ENCODE data around the gene CLEC2B.

The CLEC2B gene

GRCh38 chr12:9851050-9851449, 18.1 kb downstream of the CLEC2B start:
- H3K4me2 ChIP-seq (ENCODE audit: low read depth, low read length, poor library complexity, severe bottlenecking): no peak overlapping the region
- H3K9me3 ChIP-seq (ENCODE audit: insufficient read depth, low read length): no peaks in the 10 kb centered on the region
- no peaks in the 10 kb centered on the region for H3K9me2 ChIP-seq (replicated peaks; ENCODE audit: insufficient read depth, low read length)
- H3K27ac ChIP-seq (ENCODE audit: low read depth, low read length): no peak overlapping the region
- H3K27me3 ChIP-seq (ENCODE audit: low read length): no peaks in the 10 kb centered on the region
- no peak overlapping the region for H2AFZ ChIP-seq (ENCODE audit: low read depth, low read length, severe bottlenecking)
- TF ChIP-seq EZH2phosphoT487 (conservative IDR thresholded peaks at IDR 0.05; ENCODE audit: low read length) (no peak), CTCF (IDR thresholded peaks at IDR 0.05; ENCODE audit: insufficient read depth, low read length, poor library complexity, severe bottlenecking) (no peak)
- H3K36me3 ChIP-seq (ENCODE audit: low read length): no peaks in the 10 kb centered on the region
- no peak overlapping the region for H3K9ac ChIP-seq (ENCODE audit: low read length)
- H3K79me2 ChIP-seq (ENCODE audit: insufficient read depth, low read length): no peaks in the 10 kb centered on the region
- H4K20me1 ChIP-seq (ENCODE audit: low read depth, low read length): no peaks in the 10 kb centered on the region
- H3F3A ChIP-seq (ENCODE audit: insufficient read depth): no peaks in the 10 kb centered on the region
- H3K4me3 ChIP-seq (ENCODE audit: insufficient read depth, low read length, poor library complexity, severe bottlenecking): no peak overlapping the region

GRCh38 chr12:9848899-9849298, 20.3 kb downstream of the CLEC2B start:
- Histone ChIP-seq H3K4me3 (ENCODE audit: insufficient read depth, low read length, poor library complexity, severe bottlenecking) (no peak overlapping the region), H3K36me3 (ENCODE audit: low read length) (no peaks in the 10 kb centered on the region), H3F3A (ENCODE audit: insufficient read depth) (no peaks in the 10 kb centered on the region), H3K9ac (ENCODE audit: low read length) (no peak overlapping the region), H3K4me2 (ENCODE audit: low read depth, low read length, poor library complexity, severe bottlenecking) (no peak overlapping the region), H3K27me3 (ENCODE audit: low read length) (no peaks in the 10 kb centered on the region), H3K27ac (ENCODE audit: low read depth, low read length) (no peak overlapping the region), H2AFZ (ENCODE audit: low read depth, low read length, severe bottlenecking) (no peak overlapping the region), H3K79me2 (ENCODE audit: insufficient read depth, low read length) (no peaks in the 10 kb centered on the region), H4K20me1 (ENCODE audit: low read depth, low read length) (no peaks in the 10 kb centered on the region), H3K9me2 (replicated peaks; ENCODE audit: insufficient read depth, low read length) (no peaks in the 10 kb centered on the region), H3K9me3 (ENCODE audit: insufficient read depth, low read length) (no peaks in the 10 kb centered on the region)
- TF ChIP-seq CTCF (IDR thresholded peaks at IDR 0.05; ENCODE audit: insufficient read depth, low read length, poor library complexity, severe bottlenecking) (no peak), EZH2phosphoT487 (conservative IDR thresholded peaks at IDR 0.05; ENCODE audit: low read length) (no peak)

- Histone ChIP-seq H3K27ac (ENCODE audit: low read depth, low read length) (no peak overlapping the region), H3K79me2 (ENCODE audit: insufficient read depth, low read length) (no peaks in the 10 kb centered on the region), H3K27me3 (ENCODE audit: low read length) (no peaks in the 10 kb centered on the region), H3K4me3 (ENCODE audit: insufficient read depth, low read length, poor library complexity, severe bottlenecking) (no peak overlapping the region), H2AFZ (ENCODE audit: low read depth, low read length, severe bottlenecking) (no peak overlapping the region), H3K36me3 (ENCODE audit: low read length) (no peaks in the 10 kb centered on the region), H4K20me1 (ENCODE audit: low read depth, low read length) (no peaks in the 10 kb centered on the region), H3K9me2 (replicated peaks; ENCODE audit: insufficient read depth, low read length) (no peaks in the 10 kb centered on the region), H3F3A (ENCODE audit: insufficient read depth) (no peaks in the 10 kb centered on the region), H3K4me2 (ENCODE audit: low read depth, low read length, poor library complexity, severe bottlenecking) (no peak overlapping the region), H3K9me3 (ENCODE audit: insufficient read depth, low read length) (no peaks in the 10 kb centered on the region), H3K9ac (ENCODE audit: low read length) (no peak overlapping the region)
- no peak for TF ChIP-seq EZH2phosphoT487 (conservative IDR thresholded peaks at IDR 0.05; ENCODE audit: low read length)
Observed at GRCh38 chr12:9843407-9843806, 25.7 kb downstream of the CLEC2B start.

- H3K27ac ChIP-seq (ENCODE audit: low read depth, low read length): no peak overlapping the region
- no peaks in the 10 kb centered on the region for H3K9me2 ChIP-seq (replicated peaks; ENCODE audit: insufficient read depth, low read length)
- no peak overlapping the region for H3K9ac ChIP-seq (ENCODE audit: low read length)
- H4K20me1 ChIP-seq (ENCODE audit: low read depth, low read length): no peaks in the 10 kb centered on the region
- H3K9me3 ChIP-seq (ENCODE audit: insufficient read depth, low read length): no peaks in the 10 kb centered on the region
- H3F3A ChIP-seq (ENCODE audit: insufficient read depth): no peaks in the 10 kb centered on the region
- no peaks in the 10 kb centered on the region for H3K27me3 ChIP-seq (ENCODE audit: low read length)
- H3K36me3 ChIP-seq (ENCODE audit: low read length): no peaks in the 10 kb centered on the region
- H2AFZ ChIP-seq (ENCODE audit: low read depth, low read length, severe bottlenecking): no peak overlapping the region
- H3K4me2 ChIP-seq (ENCODE audit: low read depth, low read length, poor library complexity, severe bottlenecking): no peak overlapping the region
- no peak overlapping the region for H3K4me3 ChIP-seq (ENCODE audit: insufficient read depth, low read length, poor library complexity, severe bottlenecking)
- no peaks in the 10 kb centered on the region for H3K79me2 ChIP-seq (ENCODE audit: insufficient read depth, low read length)
- TF ChIP-seq CTCF (IDR thresholded peaks at IDR 0.05; ENCODE audit: insufficient read depth, low read length, poor library complexity, severe bottlenecking) (no peak), EZH2phosphoT487 (conservative IDR thresholded peaks at IDR 0.05; ENCODE audit: low read length) (no peak)
Observed at GRCh38 chr12:9831720-9832119, 37.4 kb downstream of the CLEC2B start.

All from SU-DHL-6 (cell line).